HG03521 (cell line): ENCODE results near the gene RANBP17.
"Not testable (repeated sequence)": the region's sequence is repeated elsewhere in the genome, so short reads cannot be mapped to it uniquely, and the experiment has no call there.

ENCODE experiments used
- ATAC-seq: cut with Tn5 transposase; IDR thresholded peaks from one replicate; pipeline ENCODE4 v1.9.1; 2021; ENCODE audit warnings: mild to moderate bottlenecking, moderate library complexity; ENCODE audit not compliant: unreplicated experiment

Gene RANBP17

GRCh38 chr5:171283753-171284152 is 421.9 kb downstream of the RANBP17 start:
- no peak for ATAC-seq

DNA sequence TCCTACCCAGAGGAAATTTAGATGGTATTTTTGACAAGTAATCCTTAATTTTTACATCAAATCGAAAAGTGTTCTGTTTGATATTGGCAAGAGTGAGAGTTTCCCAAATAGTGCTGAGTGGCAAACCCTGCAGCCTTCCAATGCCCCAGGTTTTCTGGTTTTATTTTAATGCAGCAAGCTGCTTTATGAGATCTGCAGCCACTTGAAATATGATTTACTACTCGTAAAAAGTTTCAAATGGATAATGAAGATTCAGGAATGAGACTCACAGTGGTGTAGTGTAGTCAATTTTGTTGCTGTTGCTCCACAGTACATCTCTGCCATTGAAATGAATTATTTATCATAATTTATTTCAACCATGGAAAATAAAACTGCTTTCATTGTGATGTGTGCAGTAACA is 423.6 kb downstream of the RANBP17 start:
- ATAC-seq: no peak

DNA sequence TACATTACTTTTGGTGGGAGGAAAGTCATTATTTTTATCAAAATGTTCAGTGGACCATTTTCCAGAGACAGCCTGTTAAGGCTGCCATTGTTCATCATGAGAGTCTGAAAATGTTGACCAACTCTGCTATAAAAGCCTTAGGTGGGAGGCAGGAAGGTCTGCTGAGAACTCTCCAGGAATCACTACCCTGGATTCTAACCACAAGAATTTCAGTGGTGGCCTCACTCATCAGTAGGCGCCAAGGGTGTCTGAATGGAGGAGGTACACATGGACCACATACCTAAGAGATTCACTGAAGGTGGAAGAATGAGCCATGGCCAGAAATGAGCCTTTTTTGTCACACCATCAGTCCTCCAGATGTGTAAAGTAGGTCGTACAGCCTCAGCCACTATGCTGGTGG is 426.2 kb downstream of the RANBP17 start:
- no peak for ATAC-seq

- ATAC-seq: no peak
These were observed 429.6 kb downstream of the RANBP17 start for GRCh38 chr5:171291371-171291770.

DNA sequence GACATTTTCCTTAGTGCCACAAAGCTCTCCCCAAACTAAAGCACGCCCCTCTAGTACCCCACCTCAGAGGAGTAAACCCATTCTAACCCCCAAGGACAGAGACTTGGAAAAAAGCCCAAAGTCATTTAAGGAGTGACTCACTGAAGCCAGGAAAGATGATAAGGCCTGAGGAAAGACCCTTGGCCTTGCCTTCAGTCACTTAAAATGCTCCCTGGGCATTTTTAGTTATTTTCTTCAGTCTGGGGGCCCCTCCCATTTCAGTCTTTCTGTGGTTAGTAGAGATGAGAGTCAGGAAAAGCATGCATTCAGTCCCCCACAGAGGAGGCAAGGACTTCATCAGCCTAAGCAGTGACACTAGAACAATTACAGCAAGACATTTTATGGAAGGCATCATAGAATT is 433.5 kb downstream of the RANBP17 start:
- ATAC-seq: no peak

DNA sequence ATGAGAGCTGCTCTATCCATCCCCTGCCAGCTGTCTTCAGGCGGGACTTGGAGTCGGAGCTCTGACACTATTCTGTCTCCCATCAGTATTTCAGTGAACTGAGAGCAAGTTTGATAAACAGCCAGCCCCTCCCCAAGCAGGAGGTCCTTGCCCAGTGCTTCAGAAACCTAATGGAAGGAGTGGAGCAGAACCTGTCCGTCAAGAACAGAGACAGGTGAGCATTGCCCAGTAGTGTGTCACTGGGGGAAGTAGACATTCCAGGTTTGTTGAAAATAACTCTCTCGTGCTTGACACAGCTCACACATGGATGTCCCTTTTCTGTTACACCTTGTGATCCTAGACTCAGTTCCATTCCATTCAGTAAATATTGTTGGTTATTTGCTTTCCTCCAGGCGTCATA is 434.0 kb downstream of the RANBP17 start:
- ATAC-seq: no peak

DNA sequence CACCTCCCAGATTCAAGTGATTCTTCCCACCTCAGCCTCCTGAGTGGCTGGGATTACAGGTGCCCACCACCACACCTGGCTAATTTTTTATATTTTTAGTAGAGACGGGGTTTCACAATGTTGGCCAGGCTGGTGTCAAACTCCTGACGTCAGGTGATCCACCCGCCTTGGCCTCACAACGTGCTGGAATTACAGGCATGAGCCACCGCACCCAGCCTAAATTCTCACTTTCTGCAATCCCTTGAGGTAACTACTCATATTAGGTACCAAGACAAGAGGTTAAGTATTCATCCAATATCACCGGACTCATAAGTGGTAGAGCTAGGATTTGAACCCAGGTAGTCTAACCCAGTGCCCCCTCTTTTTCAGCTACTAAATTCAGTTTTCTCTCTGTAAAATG is 436.1 kb downstream of the RANBP17 start:
- ATAC-seq: not testable (repeated sequence)

GRCh38 chr5:171299228-171299627 is 437.4 kb downstream of the RANBP17 start:
- no peak for ATAC-seq

- ATAC-seq: no peak
These were observed 438.0 kb downstream of the RANBP17 start for GRCh38 chr5:171299851-171300250.

GRCh38 chr5:171300358-171300757 is 438.5 kb downstream of the RANBP17 start:
- no peak for ATAC-seq

DNA sequence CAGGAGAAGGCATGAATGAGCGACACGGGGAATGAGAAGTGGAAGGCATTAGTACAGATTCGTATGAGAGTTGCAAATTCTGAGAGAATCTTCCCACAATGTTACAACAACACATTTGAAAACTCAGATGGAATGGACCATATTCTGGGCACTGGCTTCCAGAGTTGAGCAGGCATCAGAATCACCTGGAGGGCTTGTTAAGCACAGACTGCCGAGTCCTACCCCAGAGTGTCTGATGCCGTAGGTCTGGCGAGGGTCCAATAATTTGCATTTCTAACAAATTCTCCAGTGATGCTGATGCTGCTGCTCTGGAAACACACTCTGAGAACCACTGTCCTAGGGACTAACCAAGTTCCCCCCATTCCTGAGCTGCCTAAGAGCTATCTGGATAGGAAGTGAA is 444.3 kb downstream of the RANBP17 start:
- ATAC-seq: no peak

DNA sequence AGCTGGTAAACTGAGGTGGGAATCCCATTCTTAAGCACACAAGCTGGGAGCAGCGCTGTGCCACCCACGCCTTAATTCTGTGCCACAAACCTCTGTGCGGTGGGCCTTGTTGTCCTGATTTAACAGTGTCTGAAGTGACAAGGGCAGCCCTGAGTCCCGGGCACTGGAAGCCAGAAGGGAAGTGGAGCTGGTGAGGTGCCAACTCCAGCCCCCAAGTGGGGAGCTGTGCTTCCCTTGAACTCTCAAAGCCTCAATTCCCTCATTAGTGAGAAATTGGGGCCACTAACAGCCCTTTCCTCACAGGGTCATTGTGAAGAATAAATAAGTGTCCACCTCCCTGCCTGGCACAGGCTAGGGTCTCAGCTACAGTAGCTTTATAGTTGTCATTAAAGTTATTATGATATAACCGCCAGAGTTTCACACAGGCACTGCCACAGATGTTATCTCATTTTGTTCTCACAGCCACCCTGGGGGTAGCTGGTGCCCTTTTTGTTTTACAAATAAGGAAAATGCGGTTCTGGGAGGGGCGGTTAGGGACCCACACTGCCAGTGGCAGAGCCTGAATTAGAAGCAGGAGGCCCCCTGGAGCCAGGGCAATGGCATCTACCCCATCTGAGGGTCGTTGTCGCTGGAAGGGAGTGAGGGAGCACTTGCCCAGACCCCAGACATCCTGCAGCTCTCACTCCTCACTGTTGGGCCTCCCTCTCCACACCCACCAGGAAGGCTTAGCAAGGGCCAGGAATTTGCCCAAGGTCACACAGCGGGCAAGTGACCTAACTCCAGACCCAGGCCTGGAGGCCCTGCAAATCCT is 445.2 kb downstream of the RANBP17 start:
- ATAC-seq: no peak

DNA sequence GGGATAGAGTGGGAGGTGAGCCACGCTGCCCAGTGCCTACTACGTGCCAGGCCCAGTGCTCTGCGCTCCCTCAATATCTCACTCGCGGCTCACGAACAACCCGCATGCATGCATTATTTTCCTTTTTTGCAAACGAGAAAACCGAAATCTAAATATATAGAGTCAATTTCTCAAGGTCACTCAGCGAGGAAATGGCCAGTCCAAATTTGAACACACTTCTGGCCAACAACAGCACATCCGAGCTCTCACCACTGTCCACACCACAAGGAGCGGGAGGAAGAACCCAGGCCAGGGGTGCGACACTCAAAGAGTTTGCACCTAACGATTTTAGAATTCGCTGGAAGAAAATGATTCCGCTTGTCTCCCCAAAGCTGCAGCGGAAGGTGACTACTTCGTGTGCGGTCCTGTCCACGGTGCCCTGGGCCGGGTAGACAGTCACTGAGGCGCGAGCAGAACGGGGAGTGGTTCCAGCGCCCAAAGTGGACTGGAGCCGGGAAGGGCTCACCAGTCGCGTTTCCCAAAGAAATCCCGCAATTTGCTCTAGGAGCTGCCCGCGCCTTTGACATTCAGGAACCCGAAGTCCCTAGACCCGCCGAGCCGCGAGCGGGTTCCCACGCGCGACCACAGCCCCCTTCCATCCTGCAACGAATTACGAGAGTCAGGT is 446.1 kb downstream of the RANBP17 start:
- ATAC-seq: no peak

DNA sequence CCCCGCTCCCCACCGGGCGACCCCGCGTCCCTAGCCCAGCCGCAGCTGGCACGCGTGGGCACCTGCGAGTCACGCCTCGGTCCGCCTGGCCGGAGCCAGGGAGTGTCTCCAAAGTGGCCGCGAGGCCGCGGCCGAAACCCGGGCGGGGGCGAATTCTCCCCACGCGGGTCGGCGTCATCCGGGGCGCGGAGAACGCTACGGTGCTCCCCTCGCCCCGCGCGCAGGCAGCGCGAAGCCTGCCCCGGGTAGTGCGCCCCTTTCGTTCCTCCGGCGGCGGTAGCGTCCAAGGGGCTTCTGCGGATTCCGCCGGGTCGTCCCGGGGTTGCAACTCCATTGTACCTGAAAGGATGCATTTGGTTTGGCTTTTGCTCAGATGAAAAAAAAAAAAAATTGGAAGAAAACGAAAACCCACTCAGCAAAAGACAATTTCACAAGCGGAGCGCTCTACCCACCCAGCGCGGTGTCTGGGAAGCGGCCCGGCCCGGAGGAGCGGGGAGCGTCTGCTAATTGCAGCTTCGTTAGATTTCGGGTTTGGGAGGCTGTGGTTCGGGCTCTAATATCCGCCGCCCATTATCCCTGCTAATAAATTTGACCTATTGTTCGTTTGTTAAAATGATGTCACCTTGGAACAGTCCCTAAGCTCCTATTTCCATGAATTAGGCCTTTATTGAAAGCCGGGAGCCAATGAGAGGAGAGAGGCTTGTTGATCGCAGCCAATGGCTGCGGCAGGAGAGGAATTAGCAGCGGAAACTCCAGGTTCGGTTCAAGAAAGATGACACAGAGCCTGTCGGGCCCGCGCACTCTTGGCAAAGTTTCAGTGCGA is 446.8 kb downstream of the RANBP17 start, which contains the start of gene TLX3:
Gene TLX3 (plus strand): TSS at position 796 of the 823 bp plus-strand sequence. CDS start 118 bp downstream, outside the sequence.
- no peak for ATAC-seq

DNA sequence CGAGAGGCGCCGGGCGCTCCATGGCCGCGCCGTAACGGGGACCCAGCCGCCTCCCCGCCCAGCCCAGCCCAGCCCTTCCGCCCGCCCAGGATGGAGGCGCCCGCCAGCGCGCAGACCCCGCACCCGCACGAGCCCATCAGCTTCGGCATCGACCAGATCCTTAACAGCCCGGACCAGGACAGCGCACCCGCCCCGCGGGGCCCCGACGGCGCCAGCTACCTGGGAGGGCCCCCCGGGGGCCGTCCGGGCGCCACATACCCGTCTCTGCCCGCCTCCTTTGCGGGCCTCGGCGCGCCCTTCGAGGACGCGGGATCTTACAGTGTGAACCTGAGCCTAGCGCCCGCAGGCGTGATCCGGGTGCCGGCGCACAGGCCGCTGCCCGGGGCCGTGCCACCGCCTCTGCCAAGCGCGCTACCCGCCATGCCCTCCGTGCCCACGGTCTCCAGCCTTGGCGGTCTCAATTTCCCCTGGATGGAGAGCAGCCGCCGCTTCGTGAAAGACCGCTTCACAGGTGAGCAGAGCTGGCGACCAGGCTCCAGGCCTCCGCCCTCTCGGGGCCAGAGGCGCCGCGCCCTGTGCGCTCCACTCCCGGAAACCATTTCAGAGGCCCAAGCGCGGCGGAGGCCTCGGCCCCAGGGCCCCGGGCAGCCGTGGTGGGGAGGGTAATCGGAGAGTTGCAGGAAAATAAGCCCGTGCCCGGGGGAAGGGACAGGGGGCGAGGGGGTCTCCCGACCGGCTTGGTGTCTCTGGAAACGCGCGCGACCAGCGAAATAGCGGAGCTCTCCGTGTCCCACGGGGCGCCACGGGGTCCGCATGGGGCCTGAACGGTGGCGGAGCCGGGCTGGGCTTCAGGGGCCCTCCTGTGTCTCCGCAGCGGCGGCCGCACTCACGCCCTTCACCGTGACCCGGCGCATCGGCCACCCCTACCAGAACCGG is 447.7 kb downstream of the RANBP17 start:
- no peak for ATAC-seq

DNA sequence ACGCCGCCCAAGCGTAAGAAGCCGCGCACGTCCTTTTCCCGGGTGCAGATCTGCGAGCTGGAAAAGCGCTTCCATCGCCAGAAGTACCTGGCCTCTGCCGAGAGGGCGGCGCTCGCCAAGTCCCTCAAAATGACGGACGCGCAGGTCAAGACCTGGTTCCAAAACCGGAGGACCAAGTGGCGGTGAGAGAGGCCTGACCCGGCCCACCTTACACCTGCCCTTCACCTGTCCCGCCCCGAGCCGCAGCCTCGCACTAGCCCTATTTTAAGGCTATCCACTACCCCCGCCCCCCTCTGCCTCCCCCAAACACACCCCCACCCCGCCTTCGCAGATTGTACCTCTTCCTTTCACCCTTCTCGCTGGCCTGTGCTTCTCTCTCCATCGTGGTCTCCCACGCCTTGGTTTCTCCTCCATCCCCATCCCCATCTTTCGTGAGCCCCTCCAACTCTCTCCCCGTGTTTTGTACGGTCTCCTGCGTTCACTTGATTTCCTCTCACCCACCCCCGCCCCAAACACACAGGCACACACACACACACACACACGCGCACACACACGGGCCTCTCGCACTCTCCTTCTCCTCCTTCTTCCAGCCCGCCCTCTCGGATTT is 448.5 kb downstream of the RANBP17 start:
- ATAC-seq: no peak

- ATAC-seq: no peak
These were observed 449.1 kb downstream of the RANBP17 start for GRCh38 chr5:171310819-171311321.

DNA sequence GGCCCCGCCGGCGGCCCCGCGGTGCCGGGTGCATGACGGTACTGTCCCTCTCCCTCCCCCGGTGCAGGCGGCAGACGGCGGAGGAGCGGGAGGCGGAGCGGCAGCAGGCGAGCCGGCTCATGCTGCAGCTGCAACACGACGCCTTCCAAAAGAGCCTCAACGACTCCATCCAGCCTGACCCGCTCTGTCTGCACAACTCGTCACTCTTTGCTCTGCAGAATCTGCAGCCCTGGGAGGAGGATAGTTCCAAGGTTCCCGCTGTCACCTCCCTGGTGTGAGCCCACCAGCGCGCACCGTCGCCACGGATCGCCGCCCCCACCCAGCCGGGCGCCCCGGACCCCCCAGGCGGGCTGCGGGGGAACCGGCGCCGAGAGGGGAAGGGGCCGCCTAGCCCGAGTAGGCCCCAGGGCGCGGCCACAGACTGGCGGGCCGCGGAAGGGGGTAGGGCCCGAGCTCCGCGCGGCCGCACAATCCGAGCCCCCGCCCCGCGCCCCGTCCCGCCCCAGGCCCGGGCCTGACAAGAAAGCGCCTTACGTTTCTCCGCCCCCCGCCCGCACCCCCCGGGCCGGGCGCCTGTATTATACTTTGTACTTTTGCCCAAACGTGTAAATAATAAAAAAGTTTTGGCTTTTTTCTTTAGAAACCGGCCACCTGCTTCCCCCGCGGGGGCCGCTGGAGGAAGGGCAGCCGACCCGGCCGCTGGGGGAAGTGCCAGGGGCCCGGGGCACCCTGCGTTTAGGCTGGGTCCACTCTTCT is 449.7 kb downstream of the RANBP17 start:
- ATAC-seq: no peak
